Stimulated activated CD4-positive, alpha-beta T cell treated with anti-CD3 and anti-CD28 coated beads, Interleukin-12 subunit alpha, Interleukin-12 subunit beta, amount 100 ng/mL, for 4 hours (primary cell): ENCODE data around the gene LMTK2.

Experiments
- DNase-seq: peaks from one replicate; pipeline ENCODE4 v3.0.0-alpha.2; 2020

Gene LMTK2

DNA sequence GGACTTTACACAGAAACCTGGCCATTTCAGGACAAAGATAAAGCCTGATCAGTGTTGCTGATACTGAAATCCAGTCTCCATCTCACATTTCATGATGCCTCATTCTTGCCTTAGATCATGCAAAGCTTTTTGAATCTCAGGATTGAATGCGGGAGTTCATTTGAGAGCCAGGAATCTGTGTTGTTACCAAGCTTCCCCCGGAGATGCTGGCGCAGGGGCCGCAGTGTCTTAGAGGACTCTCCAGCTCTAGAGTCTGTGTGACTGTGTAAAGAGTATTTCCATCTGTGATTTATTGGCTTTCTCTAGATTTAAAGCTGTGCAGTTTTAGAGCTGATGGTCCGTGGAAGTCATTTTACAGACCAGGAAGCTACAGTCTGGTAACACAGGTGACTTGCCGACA, 32.0 kb downstream of the LMTK2 start:
- no peak for DNase-seq

DNA sequence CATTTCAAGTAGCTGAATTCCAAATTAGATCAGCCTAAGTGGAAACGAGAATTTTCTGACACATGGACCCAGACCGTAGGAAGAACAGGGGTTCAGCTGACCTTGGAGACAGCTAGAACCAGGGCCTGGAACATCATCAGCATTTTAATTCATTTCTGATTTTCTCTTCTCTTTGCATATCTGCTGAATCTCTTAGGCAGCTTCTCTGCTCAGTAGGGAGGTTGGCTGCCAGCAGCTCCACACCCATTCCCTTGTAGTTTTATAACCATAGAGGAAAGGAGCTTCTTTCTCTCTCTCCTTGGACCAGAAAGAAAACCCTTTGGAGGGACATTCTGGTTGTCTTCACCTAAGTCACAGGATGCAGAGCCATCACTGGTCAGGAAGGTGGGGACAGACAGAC, 36.0 kb downstream of the LMTK2 start:
- DNase-seq, result no peak

DNA sequence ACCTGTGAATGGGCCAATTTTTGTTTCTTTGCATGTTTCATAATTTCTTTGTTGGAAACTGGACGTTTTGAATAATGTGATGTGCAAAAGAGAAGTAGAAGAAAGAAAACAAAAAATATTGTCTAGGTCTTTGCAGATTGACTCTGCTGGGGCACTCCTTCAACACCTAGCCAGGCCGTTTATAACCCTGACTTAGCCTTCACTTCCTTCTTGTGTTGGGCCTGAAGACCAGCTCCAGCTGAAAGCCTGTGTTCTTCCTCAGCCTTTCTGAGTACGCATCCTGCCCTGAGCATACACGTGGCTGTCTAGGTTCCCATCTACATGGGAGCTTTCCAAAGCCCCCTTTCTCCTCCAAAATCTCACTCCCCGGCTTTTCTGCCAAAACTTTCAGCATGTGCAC, 41.9 kb downstream of the LMTK2 start:
- no peak for DNase-seq

DNA sequence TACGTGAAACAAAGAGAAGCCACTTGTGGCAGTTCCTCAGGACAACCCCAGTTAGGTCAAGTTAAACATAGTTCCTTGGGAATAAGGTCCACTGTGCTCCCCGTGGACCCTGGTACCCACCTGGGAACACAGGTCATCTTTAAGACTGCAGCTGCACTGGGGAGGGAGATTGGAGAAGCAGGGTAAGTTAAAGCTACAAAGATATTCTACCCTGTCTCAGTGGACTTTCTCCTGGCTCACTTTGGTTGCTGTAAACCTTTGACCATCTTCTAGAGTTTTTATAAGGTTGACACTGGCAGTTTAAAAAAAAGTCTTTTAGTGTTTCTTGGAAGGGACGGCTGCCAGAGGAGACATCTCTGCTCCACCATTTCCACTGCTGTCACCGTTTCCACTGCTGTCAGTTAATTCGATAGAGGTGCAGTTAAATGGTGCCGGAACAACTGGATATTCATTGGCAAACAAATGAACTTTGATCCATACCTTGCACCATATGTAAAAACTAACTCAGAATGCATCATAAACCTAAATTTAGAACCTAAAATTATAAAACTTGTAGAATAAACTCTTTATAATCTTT, 42.5 kb downstream of the LMTK2 start:
- no peak for DNase-seq

DNA sequence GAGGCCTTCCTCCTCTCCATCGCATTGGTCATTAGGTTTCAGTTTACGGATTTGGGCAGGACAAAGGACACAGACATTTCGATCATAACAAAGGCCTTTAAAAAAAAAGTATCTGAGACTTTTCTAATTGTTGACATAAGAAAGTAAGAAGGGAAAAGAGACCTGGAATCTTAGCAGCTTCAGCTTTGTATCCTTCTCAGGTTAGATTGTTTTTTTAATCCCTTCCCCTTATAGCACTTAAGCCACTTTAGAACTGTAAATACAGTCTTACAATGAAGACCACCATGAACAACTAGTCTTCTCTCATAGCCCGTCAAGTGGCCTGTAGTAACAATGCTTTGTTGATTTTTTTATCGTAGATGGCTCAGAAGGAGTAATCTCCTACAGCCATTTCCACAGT, 45.2 kb downstream of the LMTK2 start:
- no peak for DNase-seq

DNA sequence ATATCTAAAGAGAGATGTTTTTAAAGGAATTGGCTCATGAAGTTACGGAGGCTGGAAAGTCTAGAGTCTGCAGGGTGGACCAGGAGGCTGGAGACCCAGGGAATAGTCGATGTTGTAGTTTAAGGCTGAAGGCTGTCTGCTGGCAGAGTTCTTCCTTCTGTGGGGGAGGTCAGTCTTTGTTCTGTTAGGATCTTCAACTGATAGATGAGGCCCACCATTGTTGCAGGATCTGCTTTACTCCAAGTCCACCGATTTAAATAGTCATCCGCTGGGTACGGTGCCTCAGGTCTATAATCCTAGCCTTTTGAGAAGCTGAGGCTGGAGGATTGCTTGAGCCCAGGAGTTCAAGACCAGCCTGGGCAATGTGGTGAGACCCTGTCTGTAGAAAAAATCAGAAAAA, 50.0 kb downstream of the LMTK2 start:
- no peak for DNase-seq

DNA sequence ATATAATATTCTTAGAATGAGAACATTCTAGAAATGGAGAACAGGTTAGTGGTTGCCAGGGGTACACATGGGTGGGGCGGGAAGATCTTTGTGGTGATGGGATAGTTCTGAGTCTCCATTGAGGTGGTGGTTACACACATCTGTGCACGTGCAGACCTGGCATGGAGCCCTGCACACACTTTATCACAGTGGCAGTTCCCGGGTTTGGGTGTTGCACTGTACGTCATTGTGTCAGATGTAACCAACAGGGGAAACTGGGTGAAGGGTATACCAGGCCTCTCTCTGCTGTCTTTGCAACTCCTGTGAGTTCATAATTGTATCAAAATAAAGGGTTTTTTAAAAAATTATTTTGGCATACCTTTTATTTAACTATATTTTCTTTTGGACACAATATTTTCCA, 51.1 kb downstream of the LMTK2 start:
- DNase-seq, result no peak

DNA sequence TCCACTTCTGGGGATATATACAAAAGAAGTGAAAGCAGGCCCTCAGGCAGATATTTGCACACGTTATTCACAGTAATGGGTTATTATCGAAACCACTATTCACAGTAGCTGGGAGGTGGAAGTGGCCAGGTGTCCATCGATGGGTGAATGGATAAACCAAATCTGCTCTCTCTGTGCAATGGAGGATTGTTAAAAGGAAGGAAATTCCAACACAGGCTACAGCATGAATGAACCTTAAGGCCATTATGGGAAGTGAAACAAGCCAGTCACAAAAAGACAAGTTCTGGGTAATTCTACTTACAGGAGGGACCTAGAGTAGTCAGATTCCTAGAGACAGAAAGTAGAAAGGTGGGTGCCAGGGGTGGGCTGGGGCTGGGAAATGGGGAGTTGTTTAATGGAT, 56.1 kb downstream of the LMTK2 start:
- DNase-seq, result no peak

DNA sequence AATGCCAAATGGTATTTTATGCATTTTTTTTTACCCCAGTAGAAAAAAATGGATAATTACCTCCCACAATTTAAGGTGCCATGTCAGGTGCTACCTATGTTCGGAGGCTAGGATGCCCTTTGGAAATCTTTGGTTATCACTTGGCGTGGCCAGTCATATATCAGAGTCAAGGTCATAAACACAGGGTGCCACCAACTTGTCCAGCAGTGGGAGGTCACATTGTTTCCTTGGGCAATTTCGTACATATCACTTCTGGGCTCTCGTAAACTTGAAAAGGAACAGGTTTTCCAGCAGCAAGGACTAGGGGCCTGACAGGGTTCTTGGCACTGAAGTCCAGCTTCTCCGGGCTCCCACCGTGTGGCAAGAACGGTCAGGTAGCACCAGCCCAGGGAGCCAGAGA, 56.6 kb downstream of the LMTK2 start:
- no peak for DNase-seq

DNA sequence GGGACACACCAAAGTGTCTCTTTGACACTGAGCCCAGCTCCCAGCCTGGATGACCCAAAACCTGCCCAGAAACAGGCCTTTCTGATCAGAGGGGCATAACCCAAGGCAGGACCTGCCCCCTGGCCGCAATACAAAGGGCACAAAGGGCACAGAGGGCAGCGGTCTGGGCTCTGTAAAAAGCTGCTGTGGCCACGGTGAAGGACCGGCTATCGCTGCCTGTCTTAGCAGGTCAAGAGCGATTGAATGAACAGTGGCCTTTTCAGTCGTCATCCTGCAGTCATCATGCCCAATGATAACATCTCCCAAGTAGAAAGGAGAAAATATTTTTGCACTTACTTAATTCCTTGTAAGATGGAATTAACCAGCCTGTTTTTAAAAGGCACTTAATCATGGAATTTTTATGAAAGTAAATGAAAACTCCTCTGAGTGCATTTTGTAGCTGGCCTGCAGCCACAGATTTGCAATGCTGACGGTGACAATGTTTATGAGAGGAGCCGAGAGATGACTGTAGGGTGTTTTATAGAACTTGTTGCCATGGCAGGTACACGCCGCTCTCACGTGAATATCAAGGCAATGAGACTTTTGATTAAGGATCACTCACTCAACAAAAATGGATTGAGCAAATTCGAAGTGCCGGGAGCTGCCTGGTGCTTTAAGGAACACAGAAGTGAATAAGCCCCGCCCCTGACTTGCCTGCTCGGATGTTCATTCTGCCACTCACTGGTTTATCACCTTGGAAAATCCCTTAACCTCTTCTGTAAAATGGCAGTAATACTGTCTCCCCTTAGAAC, 57.2 kb downstream of the LMTK2 start:
- DNase-seq, result no peak

DNA sequence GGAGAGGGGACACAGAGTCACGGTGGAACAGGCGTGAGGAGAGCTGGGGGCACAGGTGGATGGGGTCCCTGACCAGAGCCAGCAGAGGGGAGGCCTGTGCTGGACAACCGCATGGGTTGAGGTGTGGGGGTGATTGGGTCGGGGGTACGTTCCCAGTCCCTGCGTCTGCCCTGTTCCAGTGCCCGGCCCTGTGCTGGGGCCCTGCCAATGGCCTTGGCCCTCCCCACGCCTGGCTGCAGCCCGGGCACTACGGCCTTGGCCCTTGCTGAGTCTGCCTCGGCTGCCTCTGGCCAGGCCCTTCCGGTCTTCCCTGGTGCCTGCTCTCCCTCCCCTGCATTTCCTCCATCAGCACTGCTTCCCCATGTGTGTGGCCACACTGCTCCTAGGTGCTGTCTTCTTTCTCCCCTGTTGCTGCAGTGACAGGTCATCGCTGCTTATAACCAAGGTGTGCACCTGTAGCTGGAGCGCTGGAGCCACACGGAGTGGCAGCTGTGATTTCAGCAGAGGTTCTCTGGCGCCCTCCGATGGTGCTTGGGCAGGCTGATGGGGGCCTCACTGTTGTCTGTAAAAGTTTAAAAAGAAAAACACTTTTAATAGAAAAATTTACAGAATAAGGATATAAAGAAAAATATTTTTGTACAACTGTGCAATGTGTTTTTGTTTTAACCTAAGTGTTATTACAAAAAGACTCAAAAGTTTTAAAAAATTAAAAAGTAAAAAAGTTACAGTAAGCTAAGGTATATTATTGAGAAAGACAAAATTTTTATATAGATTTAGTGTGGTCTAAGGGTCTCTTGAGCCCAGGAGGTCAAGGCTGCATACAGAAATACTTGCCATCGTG, 59.4 kb downstream of the LMTK2 start:
- peak; percentile 47 for DNase-seq

DNA sequence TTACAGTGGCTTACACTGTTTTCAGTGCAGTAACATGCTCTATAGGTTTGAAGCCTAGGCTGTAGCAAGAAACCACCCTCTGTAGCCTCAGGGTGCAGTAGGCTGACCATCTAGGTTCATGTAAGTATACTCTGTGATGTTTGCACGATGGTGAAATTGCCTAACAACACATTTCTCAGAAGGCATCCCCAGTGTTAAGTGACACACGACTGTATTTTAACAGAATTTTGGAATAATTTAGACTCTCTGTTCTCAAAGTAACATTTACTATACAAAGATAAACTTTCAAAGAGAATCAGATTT, 60.0 kb downstream of the LMTK2 start:
- no peak for DNase-seq

DNA sequence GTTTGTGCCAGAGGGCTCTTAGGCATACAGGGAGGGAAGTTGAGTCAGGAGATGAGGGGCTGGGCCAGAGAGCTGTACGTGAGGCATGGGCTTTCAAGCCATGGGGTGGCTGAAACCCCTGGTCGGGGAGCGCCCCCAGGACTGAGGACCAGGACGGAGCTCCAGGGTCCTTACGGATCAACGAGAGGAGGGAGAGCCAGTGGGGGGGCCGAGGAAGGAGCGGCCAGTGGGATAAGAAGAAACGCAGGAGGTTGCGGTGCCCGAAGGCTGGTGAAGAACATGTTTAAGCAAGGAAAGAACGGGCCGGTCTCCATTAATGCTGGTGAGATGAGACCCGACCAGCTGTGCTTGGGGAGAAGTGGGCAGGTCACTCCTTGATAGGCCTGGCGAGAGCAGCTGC, 61.0 kb downstream of the LMTK2 start:
- no peak for DNase-seq

DNA sequence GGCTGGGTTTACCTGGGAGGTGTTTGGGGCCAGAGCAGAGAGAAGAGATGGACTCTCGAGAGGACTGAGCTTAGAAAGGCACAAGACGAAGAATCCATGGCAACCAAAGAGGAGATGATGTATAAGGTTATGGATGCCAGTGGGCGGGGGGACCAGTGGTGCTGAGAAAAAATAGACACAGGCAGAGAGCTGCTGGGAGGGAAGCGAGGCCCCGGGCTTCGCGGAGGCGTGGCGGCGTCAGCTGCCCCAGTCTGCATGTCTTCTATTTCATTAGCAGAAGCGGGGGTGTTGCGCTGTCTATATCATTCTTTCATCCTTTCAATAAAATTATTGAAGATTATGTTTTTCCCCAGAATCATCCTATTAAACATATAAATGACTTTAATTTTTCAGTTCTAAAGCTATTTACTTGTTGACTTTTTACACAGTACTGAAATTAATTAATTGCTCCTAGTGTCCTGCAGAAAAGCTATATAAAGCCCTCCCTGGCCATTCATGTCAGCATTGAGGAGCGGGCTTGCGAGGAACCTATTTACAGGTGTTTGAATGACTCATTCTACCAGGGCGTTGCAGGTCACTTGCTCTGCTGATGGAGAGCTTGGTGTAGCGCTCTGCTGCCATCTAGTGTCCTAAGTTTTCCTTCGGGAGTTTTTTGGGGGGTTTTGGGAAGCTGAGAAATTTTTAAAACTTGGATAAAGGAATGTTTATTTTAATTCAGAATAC, 61.7 kb downstream of the LMTK2 start:
- DNase-seq, result peak; percentile 49

DNA sequence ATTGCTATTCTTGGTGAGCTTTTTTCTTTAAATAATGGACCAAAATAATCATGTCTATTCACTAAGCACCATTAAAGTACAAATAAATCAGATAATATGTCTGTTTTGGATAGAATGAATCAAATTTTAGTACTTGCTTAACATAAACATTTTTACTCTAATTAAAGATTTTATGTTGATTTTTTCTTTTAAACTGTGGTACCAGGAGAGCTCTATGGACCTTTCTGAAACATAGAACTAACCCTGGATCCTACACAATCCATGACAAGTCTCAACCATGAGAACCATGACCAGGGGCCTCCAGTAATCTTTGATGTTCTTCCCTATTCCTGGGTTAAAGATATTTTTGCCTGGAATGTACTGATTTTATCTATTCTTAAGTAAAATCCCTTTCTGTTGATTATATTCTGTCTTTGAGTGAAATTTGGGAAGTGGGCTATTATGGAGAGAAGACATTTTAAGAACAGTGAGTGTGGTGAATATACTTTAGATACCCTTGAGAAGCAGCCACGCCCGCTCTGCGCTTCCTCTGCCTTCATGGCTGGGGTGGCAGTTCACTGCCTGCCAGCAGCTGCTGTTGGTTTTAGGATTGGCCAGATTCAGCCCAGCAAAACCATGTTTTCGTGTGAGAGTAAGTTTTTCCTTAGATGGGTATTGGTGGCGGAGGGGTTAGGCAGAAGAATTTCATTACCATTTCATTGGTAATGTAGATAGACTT, 62.4 kb downstream of the LMTK2 start:
- no peak for DNase-seq

DNA sequence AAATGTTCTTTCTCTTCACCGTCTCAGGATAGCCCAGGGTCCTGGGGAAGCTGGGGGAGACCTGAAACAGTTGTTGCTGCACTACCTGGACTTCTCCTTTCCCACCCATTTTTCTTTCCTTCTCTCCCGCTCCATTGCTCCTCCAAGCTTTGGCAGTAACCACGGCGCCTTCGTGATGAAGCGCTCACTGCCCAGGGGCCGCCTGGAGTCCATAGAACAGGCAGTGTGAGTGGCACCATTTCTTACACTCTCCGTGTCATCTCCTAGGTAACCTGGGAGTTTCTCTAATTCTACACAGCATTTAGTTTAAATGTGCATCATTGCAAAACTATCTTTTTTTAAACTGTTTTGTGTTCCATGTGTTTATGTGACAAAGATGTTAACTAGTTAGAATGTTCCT, 64.3 kb downstream of the LMTK2 start:
- no peak for DNase-seq

DNA sequence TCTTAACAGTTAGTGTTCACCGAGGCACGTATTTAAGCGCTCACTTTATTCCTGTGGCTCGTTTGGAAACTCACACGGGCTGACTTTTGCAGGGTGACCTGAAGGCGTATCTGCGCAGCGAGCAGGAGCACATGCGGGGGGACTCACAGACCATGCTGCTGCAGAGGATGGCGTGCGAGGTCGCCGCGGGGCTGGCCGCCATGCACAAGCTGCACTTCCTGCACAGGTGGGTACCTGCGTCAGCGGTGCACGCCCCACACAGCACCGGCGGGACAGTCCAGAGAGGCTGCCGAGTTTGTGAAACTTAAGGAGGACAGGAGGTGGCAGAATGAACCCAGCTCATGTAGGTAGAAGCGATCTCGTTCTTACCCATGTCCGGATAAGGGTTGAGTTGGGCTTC, 64.8 kb downstream of the LMTK2 start:
- no peak for DNase-seq

DNA sequence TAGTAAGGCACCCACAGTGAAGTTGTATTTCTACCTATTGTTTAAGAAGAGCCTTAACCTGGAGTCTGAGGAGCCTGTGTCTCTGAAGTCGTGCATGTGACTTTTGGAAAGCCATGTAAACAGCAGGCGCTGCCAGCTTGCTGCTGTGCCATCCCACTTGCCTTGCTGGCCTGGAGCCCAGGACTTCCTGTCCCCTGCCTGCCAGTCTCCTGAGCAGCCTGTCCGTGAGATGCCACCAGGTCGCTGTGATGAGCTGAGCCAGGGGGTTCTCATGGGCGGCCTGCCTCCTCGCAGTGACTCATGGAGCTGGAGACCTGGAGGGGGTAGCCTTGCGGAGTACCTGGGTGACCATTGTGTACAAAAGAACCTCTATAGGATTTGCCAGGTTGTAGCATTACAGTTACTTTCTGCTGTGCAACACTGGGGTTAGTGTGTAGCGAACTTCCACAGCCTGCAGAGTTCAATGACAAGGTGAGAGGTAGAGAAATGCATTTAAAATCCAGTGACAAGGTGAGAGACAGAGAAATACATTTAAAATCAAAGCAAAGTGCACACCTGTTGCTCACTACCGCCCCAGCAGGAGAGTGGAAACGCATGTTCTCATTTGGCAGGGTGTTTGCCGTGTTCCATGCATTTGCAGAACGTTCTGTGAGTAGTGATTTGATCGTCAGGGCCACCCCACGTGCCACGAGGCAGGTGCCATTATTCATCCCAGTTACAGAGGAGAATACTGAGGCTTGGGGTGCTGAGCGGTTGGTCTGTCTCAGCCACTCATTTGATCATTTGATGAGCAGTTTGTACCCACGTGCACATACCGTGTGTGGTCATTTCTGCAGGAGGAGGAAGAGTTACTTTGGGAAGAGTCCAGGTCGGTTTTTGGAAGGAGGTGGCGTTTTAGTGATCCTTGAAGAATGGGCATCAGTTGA, 67.9 kb downstream of the LMTK2 start:
- no peak for DNase-seq

DNA sequence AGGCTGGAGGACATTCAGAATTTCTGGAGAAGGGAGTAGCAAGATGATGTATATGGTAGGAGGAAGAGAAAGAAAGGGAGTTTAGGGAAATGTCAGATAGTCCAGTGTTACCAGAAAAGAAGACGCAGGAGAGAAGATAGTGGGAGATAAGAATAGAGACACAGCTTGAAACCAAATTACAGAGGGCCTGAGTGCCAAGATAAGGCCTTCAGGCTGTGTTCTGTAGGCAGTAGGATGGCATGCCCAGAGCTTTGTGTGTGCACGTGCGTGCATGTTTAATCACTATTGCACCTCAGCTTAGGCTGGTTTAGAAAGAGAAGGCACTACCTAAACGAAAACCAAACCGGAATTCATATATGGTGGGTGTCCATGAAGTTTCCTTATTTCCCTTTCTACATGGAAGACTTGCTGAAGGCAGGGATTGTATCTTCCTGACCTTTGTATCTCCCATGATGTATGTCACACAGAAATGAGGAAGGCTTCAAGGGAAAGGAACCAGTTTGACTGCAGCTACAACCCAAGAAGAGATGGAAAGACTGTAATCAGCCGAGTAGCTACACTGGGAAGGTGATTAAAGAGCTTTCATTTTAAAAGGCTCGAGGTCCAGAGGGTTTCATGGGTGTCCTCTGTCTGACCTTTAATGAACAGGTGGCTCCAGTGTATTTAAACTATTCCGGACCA, 68.7 kb downstream of the LMTK2 start:
- no peak for DNase-seq

DNA sequence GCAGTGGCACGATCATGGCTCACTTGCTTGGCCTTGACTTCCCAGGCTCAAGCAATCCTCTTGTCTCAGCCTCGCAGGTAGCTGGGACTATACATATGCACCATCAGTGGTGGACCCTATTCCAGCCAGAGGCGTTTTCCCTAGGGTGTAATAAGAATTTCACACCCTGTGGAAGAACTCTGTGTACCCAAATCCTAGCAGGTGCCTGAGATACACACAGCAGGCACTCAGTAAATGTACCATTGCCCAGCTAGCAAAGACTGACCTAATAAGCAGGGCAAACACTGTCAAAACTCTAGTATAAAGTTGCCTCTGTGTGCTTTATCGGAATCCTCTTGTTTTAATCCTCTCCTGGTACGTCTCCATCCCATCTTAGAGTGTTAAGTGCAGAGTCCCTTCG, 70.9 kb downstream of the LMTK2 start:
- no peak for DNase-seq

DNA sequence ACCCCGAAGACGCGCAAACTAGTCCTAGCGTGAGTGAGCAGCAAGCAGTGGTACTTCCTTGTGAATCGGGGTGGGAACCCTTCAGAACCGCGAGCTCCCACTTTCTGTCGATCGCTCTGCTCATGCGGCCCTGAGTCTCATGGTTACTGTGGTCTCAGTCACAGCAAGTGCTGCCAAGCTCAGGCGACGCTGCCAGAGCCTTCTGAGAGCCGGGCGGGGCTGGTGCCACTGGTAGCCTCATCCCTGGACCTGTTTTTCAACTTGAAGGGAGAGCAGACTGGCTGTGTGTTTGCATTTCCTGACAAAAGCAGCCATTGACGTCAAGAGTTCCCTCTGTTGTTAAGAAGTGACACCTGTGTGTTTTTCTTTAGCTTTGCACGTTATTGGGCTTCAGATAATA, 71.7 kb downstream of the LMTK2 start:
- DNase-seq, result no peak
